ENCODE results near the gene C8A.

C8A gene

DNA sequence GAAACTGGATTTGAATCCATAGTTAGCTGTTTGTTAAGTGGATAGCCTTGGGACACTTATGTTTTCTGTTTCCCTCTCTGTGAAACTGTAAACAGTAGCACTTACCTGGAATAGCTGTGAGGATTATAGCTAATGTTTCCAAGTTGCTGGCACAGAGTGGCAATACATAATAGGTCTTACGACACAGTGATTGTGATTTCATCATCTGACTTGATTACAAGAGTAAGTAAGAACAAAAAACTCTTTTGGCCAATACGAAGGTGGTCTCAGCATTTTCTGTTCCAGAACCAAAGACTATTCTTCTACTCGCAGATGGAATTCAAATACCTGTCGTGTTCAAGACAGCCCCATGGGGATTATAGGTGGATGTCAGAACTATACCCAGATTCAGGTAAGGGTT lies 109.1 kb downstream of the C8A start:
- H3K27ac ChIP-seq = no peak overlapping the region
- DNase-seq (ENCODE audit: low read depth, low spot score) = no peak

DNA sequence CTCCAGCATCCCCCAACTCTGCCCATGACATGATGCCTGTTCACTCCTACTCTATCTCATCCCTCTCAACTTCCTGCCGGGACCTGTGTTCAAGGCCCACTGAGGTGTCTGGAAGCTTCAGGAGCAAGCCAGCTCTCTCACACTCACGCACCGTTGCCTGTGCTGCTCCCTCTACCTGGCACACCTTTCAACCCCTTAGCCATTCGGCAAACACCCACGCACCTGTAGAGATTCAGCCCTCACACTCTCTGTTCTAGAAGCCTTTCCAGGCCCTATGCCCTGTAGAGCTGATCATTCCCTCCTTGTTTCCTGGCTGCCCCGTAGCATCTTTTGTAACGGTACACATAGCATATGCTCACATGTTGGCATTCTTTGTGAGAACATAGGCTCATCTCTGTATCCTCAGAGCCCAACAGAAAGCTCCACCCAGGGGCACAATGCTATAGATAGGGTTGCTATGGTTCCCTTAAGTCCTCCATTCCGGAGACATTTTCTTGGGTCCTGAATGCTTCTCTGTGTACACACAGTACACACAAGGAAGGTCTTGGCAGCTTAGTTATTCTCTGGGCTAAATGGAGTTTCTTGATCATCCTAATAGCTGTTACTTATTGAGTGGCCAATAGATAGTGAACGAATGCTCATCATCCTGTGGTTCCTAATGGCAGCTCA lies 109.9 kb downstream of the C8A start:
- no peak for DNase-seq (ENCODE audit: low read depth, low spot score)
- H3K27ac ChIP-seq = no peak overlapping the region

DNA sequence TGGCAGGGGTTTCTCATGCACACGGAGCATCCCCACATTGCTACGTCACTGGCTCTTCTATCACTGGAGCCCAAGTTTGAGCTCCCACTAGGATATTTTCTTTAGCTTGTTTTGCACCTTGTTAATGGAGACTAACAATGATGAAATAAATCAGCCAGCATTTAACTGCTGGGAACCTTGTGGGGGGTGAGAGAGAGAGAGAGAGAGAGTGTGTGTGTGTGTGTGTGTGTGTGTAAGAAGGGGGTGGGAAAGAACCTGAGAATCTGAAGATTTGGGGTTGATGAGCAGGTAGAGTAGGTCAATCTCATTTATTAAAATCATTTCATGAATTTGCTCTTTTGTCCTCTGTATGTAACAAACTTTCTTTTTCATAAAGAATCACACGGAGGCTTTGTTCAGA lies 110.6 kb downstream of the C8A start:
- DNase-seq (ENCODE audit: low read depth, low spot score) = no peak
- H3K27ac ChIP-seq = no peak overlapping the region

DNA sequence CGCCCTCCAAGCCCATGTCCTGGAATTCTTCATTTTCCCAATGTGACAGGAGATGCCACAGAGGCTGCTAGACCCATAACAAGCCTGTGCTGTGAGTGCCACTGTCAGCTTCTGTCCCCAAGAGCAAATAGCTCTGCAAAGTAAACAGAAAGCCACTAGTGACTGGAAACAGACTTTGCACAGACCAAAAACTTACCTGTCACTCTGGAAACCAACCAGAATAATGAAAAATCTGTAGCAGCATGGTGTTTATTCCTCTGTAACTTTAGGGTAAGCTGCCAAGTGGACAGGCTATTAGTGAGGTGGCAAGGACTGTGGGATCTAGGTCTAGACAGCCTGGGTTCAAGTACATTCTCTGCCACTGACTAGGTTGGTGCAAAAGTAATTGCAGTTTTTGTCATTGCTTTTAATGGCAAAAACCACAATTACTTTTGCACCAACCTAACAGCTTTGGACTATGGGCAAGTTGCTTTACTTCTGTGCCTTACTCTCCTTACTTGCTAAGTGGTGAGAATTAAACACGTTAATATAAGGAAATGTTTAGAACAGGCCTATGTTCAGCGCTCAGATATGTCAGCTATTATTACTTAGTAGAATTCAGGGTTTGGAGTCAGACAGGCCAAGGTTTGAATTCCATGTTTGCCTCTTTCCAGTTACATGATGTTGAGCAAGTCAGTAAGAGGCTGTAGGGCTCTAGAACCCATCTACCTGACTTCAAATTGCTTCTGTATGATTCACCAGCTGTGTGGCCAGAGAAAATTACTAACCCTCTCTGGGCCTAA lies 111.5 kb downstream of the C8A start, which contains the start of gene C8B:
C8B (minus strand) TSS at position 100 of the 782 bp plus-strand sequence; CDS start at position 33, 67 bp downstream.
- no peak within 1 kb of the TSS for H3K27ac ChIP-seq
- DNase-seq (ENCODE audit: low read depth, low spot score) = no peak

DNA sequence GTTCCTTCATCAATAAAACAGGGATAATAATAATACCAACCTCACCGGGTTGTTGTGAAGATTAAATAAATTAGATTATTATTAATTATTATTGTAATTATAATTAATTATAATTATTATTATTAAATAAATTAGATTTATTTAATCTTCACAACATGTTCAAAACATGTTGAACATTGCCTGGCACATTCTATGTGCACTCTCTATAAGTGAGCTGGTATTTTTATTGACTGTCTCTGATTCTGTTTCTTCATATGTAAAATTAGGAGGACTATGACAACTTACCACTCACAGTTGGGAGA lies 112.1 kb downstream of the C8A start:
- no peak for DNase-seq (ENCODE audit: low read depth, low spot score)
- no peak overlapping the region for H3K27ac ChIP-seq

DNA sequence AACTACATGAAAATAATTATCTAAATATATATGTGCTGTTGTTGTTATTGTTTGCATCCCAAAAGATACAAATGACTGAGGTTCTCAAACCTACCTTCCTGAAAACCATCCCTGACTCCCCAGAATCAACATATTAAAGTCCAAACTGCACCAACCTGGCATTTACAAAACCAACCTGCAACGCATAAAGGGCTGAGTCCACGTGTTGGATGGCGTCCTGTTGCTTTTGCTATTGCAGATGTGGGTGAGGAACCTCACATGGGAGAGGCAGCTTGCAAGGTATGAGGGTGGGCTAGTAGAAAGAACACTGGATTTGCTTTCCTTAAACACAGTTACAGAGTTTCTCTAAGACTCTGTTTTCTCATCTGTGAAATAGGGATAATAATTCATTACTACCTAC lies 112.8 kb downstream of the C8A start:
- no peak overlapping the region for H3K27ac ChIP-seq
- DNase-seq (ENCODE audit: low read depth, low spot score) = no peak

All from epithelial cell of prostate (primary cell).